ENCODE measurements around the gene ZNRF2. TPM values are rescaled to one million over a fixed set of nuclear protein-coding genes. Genes with fewer than 3 reads are reported as not detected.
"Not testable (repeated sequence)": the region's sequence is repeated elsewhere in the genome, so short reads cannot be mapped to it uniquely, and the experiment has no call there.

ZNRF2 gene
- total RNA-seq, 6 donors from 2014 or later: 20.2 to 44.1 (median 27.1) TPM

DNA sequence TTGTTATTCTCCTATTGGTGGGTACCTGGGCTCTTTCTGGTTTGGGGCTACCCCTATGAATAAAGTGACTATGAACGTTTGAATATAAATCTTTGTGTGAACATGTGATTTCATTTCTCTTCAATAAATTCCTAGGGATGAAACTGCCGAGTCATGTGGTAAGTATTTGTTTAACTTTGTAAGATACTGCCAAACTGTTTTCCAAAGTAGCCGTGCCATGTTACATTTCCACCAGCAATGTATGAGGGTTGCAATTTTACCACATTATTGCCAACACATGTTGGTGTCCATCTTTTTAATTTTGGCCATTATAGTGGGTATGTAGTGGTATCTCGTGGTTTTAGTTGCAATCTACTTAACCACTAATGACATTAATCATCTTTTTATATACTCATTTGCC is 94.7 kb downstream of the ZNRF2 start:
- Histone ChIP-seq H3K36me3 (no peaks in the 10 kb centered on the region), H3K4me3 (no peak overlapping the region), H3K9me3 (peaks cover 0 to 7% (median 0%) of the 10 kb centered on the region in 4 donors), H3K27ac (no peak overlapping the region), H3K4me1 (no peaks in the 10 kb centered on the region), H3K27me3 (no peaks in the 10 kb centered on the region)
- ATAC-seq (ENCODE audit: low FRiP score in 2 of 2) (no peak), DNase-seq (no peak)
- no peak for TF ChIP-seq POLR2A (IDR thresholded peaks at IDR 0.05)
- no peak for TF ChIP-seq POLR2AphosphoS5 (IDR thresholded peaks at IDR 0.05)
- TF ChIP-seq, protein P1, sequence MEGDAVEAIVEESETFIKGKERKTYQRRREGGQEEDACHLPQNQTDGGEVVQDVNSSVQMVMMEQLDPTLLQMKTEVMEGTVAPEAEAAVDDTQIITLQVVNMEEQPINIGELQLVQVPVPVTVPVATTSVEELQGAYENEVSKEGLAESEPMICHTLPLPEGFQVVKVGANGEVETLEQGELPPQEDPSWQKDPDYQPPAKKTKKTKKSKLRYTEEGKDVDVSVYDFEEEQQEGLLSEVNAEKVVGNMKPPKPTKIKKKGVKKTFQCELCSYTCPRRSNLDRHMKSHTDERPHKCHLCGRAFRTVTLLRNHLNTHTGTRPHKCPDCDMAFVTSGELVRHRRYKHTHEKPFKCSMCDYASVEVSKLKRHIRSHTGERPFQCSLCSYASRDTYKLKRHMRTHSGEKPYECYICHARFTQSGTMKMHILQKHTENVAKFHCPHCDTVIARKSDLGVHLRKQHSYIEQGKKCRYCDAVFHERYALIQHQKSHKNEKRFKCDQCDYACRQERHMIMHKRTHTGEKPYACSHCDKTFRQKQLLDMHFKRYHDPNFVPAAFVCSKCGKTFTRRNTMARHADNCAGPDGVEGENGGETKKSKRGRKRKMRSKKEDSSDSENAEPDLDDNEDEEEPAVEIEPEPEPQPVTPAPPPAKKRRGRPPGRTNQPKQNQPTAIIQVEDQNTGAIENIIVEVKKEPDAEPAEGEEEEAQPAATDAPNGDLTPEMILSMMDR (IDR thresholded peaks at IDR 0.05): no peak
- no peak for TF ChIP-seq EP300 (IDR thresholded peaks at IDR 0.05)
- 62 to 64% methylated on average over 4 of the region's 4 CpGs for WGBS, 2 donors

DNA sequence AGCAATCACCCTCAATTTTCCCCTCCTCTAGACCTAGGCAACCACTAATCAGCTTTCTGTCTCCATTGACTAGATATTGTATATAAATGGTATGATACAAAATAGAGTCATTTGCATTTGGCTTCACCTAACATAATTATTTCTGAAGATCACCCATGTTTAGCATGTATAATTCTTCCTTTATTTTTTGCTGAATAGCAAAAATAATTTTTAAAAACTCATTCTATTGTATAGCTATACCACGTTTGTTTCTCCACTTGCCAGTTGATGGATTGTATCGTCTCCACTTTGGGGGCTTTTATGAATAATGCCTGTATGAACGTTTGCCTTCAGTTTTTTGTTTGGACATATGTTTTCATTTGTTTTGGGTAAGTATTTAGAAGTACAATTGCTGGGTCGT is 95.3 kb downstream of the ZNRF2 start:
- H3K4me3 ChIP-seq: no peak overlapping the region
- H3K27ac ChIP-seq: no peak overlapping the region
- DNase-seq (no peak), ATAC-seq (ENCODE audit: low FRiP score in 2 of 2) (no peak)
- H3K9me3 ChIP-seq: peaks cover 0 to 7% (median 0%) of the 10 kb centered on the region in 4 donors
- WGBS, 2 donors: 82 to 85% methylated on average over 4 of the region's 4 CpGs
- no peaks in the 10 kb centered on the region for H3K4me1 ChIP-seq
- H3K27me3 ChIP-seq: no peaks in the 10 kb centered on the region
- TF ChIP-seq, protein P1 (IDR thresholded peaks at IDR 0.05): no peak
- TF ChIP-seq POLR2AphosphoS5 (IDR thresholded peaks at IDR 0.05) (no peak), POLR2A (IDR thresholded peaks at IDR 0.05) (no peak), EP300 (IDR thresholded peaks at IDR 0.05) (no peak)
- H3K36me3 ChIP-seq: no peaks in the 10 kb centered on the region

DNA sequence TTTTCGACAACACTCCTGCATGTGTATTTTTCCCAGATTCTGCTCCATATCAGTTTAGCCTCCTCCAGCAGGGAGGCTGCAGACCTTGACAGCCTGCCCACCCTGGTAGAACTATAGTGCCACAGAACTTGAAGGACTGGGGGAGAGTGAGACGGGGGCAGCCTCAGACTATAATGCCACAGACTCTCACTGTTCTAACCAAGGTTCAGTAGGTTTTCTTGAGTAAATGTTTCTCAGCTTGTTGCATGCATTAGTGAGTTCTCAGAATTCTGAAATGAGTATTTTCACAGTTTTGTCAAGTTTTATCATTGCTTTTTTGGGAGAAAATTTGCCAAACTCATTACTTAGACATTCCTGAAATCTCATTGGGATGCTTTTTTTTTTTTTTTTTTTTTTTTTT is 95.9 kb downstream of the ZNRF2 start:
- DNase-seq (no peak), ATAC-seq (ENCODE audit: low FRiP score in 2 of 2) (no peak)
- peaks cover 0 to 7% (median 0%) of the 10 kb centered on the region in 4 donors for H3K9me3 ChIP-seq
- WGBS, 2 donors: 97 to 100% methylated on average over 2 of the region's 2 CpGs
- no peak overlapping the region for H3K27ac ChIP-seq
- H3K4me3 ChIP-seq: no peak overlapping the region
- H3K27me3 ChIP-seq: no peaks in the 10 kb centered on the region
- no peaks in the 10 kb centered on the region for H3K36me3 ChIP-seq
- H3K4me1 ChIP-seq: no peaks in the 10 kb centered on the region
- TF ChIP-seq POLR2AphosphoS5 (IDR thresholded peaks at IDR 0.05): no peak
- TF ChIP-seq EP300 (IDR thresholded peaks at IDR 0.05): no peak
- no peak for TF ChIP-seq POLR2A (IDR thresholded peaks at IDR 0.05)
- TF ChIP-seq, protein P1 (IDR thresholded peaks at IDR 0.05): no peak

DNA sequence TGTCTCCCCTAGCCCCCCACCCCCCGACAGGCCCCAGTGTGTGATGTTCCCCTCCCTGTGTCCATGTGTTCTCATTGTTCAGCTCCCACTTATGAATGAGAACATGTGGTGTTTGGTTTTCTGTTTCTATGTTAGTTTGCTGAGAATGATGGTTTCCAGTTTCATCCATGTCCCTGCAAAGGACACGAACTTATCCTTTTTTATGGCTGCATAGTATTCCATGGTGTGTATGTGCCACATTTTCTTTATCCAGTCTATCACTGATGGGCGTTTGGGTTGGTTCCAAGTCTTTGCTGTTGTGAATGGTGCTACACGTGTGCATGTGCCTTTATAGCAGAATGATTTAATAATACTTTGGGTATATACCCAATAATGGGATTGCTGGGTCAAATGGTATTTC is 96.4 kb downstream of the ZNRF2 start:
- ATAC-seq (ENCODE audit: low FRiP score in 2 of 2); DNase-seq; H3K4me3 ChIP-seq; H3K27ac ChIP-seq; H3K9me3 ChIP-seq; H3K4me1 ChIP-seq; H3K36me3 ChIP-seq; H3K27me3 ChIP-seq: not testable (repeated sequence)
- WGBS, 2 donors: 95 to 100% methylated on average over 4 of the region's 4 CpGs

DNA sequence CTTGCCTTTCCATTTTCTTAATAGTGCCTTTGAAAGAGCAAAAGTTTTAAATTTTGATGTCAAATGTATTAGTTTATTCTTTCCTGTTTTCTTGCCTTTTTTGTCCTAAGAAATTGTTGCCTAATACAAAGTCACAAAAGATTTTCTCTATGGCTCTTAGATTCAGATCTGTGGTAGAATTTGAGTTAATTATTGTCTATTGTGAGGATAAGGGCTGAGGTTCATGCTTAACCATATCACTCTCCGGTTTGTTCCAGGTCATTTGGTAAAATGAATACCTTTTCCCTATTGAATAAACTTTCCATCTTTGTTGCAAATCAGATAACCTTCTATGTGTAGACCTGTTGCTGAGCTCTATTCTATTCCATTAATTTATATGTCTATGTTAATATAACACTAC is 98.2 kb downstream of the ZNRF2 start:
- TF ChIP-seq EP300 (IDR thresholded peaks at IDR 0.05): no peak
- TF ChIP-seq POLR2A (IDR thresholded peaks at IDR 0.05): no peak
- TF ChIP-seq, protein P1 (IDR thresholded peaks at IDR 0.05): no peak
- no peak for TF ChIP-seq POLR2AphosphoS5 (IDR thresholded peaks at IDR 0.05)
- ATAC-seq (ENCODE audit: low FRiP score in 2 of 2): no peak

More for the DNA sequence above, 98.2 kb downstream of the ZNRF2 start:
- H3K36me3 ChIP-seq: no peaks in the 10 kb centered on the region
- DNase-seq: no peak
- 92 to 93% methylated on average over 1 of the region's 1 CpG for WGBS, 2 donors
- H3K27me3 ChIP-seq: no peaks in the 10 kb centered on the region
- H3K4me1 ChIP-seq: no peaks in the 10 kb centered on the region
- no peak overlapping the region for H3K27ac ChIP-seq
- peaks cover 0 to 7% (median 0%) of the 10 kb centered on the region in 4 donors for H3K9me3 ChIP-seq
- H3K4me3 ChIP-seq: no peak overlapping the region
